Liver (tissue), 9 donors: ENCODE results near the gene SRXN1. TPM values are rescaled to one million over a fixed set of nuclear protein-coding genes. Genes with fewer than 3 reads are reported as not detected.

ENCODE experiments used
- DNase-seq: peaks from one replicate; pipeline ENCODE4 v3.0.0-alpha.2; 2017; ENCODE audit warnings: low spot score
- H3K27ac ChIP-seq, 2 donors: one replicate each; pipeline ENCODE4 v1.7.0; 2013; ENCODE audit warnings: inconsistent platforms in 2 of 2, low read length in 2 of 2, control low read depth in 1 of 2, low read depth in 1 of 2, mild to moderate bottlenecking in 1 of 2
- H3K27me3 ChIP-seq, 4 donors: one replicate each; pipeline versions ENCODE4 v1.6.1 to v1.7.0; 2013; ENCODE audit warnings: low read length in 3 of 4, inconsistent platforms in 1 of 4, mild to moderate bottlenecking in 1 of 4, moderate library complexity in 1 of 4; ENCODE audit not compliant: control insufficient read depth in 4 of 4, insufficient read depth in 4 of 4
- H3K36me3 ChIP-seq, 4 donors: one replicate each; pipeline versions ENCODE4 v1.6.1 to v1.7.0; 2013; ENCODE audit warnings: low read length in 3 of 4, mild to moderate bottlenecking in 3 of 4, low read depth in 1 of 4, moderate library complexity in 1 of 4; ENCODE audit not compliant: control insufficient read depth in 4 of 4, insufficient read depth in 3 of 4
- H3K4me1 ChIP-seq, 4 donors: one replicate each; pipeline versions ENCODE4 v1.6.1 to v1.7.0; 2013; ENCODE audit warnings: low read length in 3 of 4, mild to moderate bottlenecking in 3 of 4, moderate library complexity in 1 of 4; ENCODE audit not compliant: control insufficient read depth in 4 of 4, insufficient read depth in 4 of 4
- H3K4me3 ChIP-seq, 3 donors: one replicate each; pipeline versions ENCODE4 v1.6.1 to v1.7.0; 2013; ENCODE audit warnings: low read length in 3 of 3, control low read depth in 1 of 3, low read depth in 1 of 3, mild to moderate bottlenecking in 1 of 3
- H3K9ac ChIP-seq, 2 donors: one replicate each; pipeline ENCODE4 v1.7.0; 2013; ENCODE audit warnings: low read length in 2 of 2, mild to moderate bottlenecking in 2 of 2, moderate library complexity in 2 of 2, control low read depth in 1 of 2, low read depth in 1 of 2
- H3K9me3 ChIP-seq, 4 donors: one replicate each; pipeline versions ENCODE4 v1.6.1 to v1.7.0; 2013; ENCODE audit warnings: low read length in 3 of 4; ENCODE audit not compliant: control insufficient read depth in 4 of 4
- ATF3 ChIP-seq: IDR thresholded peaks from 2 replicates; pipeline ENCODE4 v1.6.1; 2016; ENCODE audit warnings: antibody characterized with exemption
- CTCF ChIP-seq: fragments of 150-350 bp; IDR thresholded peaks from 2 replicates; pipeline ENCODE4 v1.5.1; 2017; ENCODE audit warnings: improper control_type of control experiment, low read depth, low read length; ENCODE audit not compliant: missing input control
- EGR1 ChIP-seq, 2 donors: IDR thresholded peaks; 2 replicates each; pipeline ENCODE4 v1.6.1; 2016 to 2018; ENCODE audit warnings: antibody characterized with exemption in 2 of 2, low read depth in 2 of 2
- FOXA1 ChIP-seq: IDR thresholded peaks from 2 replicates; pipeline ENCODE4 v1.6.1; 2016; ENCODE audit warnings: antibody characterized with exemption
- FOXA2 ChIP-seq: IDR thresholded peaks from 2 replicates; pipeline ENCODE4 v1.6.1; 2016; ENCODE audit warnings: antibody characterized with exemption
- GABPA ChIP-seq, 2 donors: IDR thresholded peaks in 1 of 2; conservative IDR thresholded peaks in 1 of 2; 2 replicates each; pipeline ENCODE4 v1.6.1; 2016; ENCODE audit warnings: antibody characterized with exemption in 2 of 2, mild to moderate bottlenecking in 1 of 2, moderate library complexity in 1 of 2
- HNF4A ChIP-seq, 2 donors: conservative IDR thresholded peaks; 2 replicates each; pipeline ENCODE4 v1.6.1; 2016; ENCODE audit warnings: antibody characterized with exemption in 2 of 2, mild to moderate bottlenecking in 2 of 2
- HNF4G ChIP-seq: IDR thresholded peaks from 2 replicates; pipeline ENCODE4 v1.6.1; 2016; ENCODE audit warnings: antibody characterized with exemption
- JUND ChIP-seq, 2 donors: IDR thresholded peaks; 2 replicates each; pipeline ENCODE4 v1.6.1; 2016; ENCODE audit warnings: antibody characterized with exemption in 2 of 2
- MAX ChIP-seq: IDR thresholded peaks from 2 replicates; pipeline ENCODE4 v1.6.1; 2016; ENCODE audit warnings: antibody characterized with exemption
- NR2F2 ChIP-seq: IDR thresholded peaks from 2 replicates; pipeline ENCODE4 v1.6.1; 2016; ENCODE audit warnings: antibody characterized with exemption
- RAD21 ChIP-seq, 2 donors: IDR thresholded peaks; 2 replicates each; pipeline ENCODE4 v1.6.1; 2016; ENCODE audit warnings: antibody characterized with exemption in 2 of 2, mild to moderate bottlenecking in 2 of 2
- REST ChIP-seq: IDR thresholded peaks from 2 replicates; pipeline ENCODE4 v1.6.1; 2016; ENCODE audit warnings: antibody characterized with exemption, mild to moderate bottlenecking
- RXRA ChIP-seq, 2 donors: IDR thresholded peaks; 2 replicates each; pipeline ENCODE4 v1.6.1; 2017 to 2018; ENCODE audit warnings: antibody characterized with exemption in 2 of 2, mild to moderate bottlenecking in 1 of 2
- SP1 ChIP-seq: IDR thresholded peaks from 2 replicates; pipeline ENCODE4 v1.6.1; 2018; ENCODE audit warnings: antibody characterized with exemption, mild to moderate bottlenecking
- TAF1 ChIP-seq: conservative IDR thresholded peaks from 2 replicates; pipeline ENCODE4 v1.6.1; 2016; ENCODE audit warnings: antibody characterized with exemption, mild to moderate bottlenecking
- YY1 ChIP-seq: IDR thresholded peaks from 2 replicates; pipeline ENCODE4 v1.6.1; 2016; ENCODE audit warnings: antibody characterized with exemption, mild to moderate bottlenecking
- ZBTB33 ChIP-seq: IDR thresholded peaks from 2 replicates; pipeline ENCODE4 v1.6.1; 2016; ENCODE audit warnings: antibody characterized with exemption
- WGBS: extraction: QIAGEN DNeasy Blood & Tissue Kit; methylation state at CpG from one replicate; pipeline ENCODE4 v1.1.7; 2013; 5-methylcytosine and 5-hydroxymethylcytosine counted together
- polyA plus RNA-seq, 2 donors: library from polyadenylated mRNA; stranded (reverse) in 1 of 2; unstranded in 1 of 2; fragments of 200-250 nt in 1 of 2; fragments of >200 nt in 1 of 2; fragmentation: Nextera tagmentation in 1 of 2; extraction: Ambion mirVana in 1 of 2; gene quantifications; one replicate each; pipeline versions ENCODE4 v1.2.1 to v1.2.3, GENCODE V29; 2013 to 2015
- total RNA-seq, 2 donors: library from RNA; depleted of rRNA; stranded (reverse); fragments of >200 nt; gene quantifications; one replicate each; pipeline ENCODE4 v1.2.3, GENCODE V29; 2014
- donor health status: healthy.
- donor health status: healthy.
- donor health status: healthy.
- donor health status: healthy.
- donor health status: healthy.

The SRXN1 gene
- total and polyA plus RNA-seq, 4 donors, result 14.3 to 60.2 (median 24.8) TPM

- DNase-seq, result no peak
- TF ChIP-seq JUND (IDR thresholded peaks at IDR 0.05) (no peak), EGR1 (IDR thresholded peaks at IDR 0.05; ENCODE audit: low read depth in 2 of 2) (no peak), ZBTB33 (no peak), HNF4G (no peak), REST (no peak), YY1 (no peak), NR2F2 (no peak), ATF3 (no peak), FOXA1 (no peak), TAF1 (no peak), MAX (no peak), RXRA (IDR thresholded peaks at IDR 0.05) (no peak), RAD21 (IDR thresholded peaks at IDR 0.05) (no peak), GABPA (IDR thresholded peaks at IDR 0.05 in 1 of 2, conservative IDR thresholded peaks at IDR 0.05 in 1 of 2) (no peak), HNF4A (conservative IDR thresholded peaks at IDR 0.05) (no peak), FOXA2 (no peak), SP1 (no peak)
- Histone ChIP-seq H3K27me3 (peaks cover 0 to 10% (median 0%) of the 10 kb centered on the region in 4 donors), H3K4me3 (no peak overlapping the region), H3K9ac (no peak overlapping the region), H3K27ac (no peak overlapping the region), H3K9me3 (no peaks in the 10 kb centered on the region), H3K4me1 (no peaks in the 10 kb centered on the region), H3K36me3 (no peaks in the 10 kb centered on the region)
- 81% methylated on average over 1 of the region's 1 CpG for WGBS
Observed at GRCh38 chr20:692044-692443, 39.0 kb upstream of the SRXN1 start.

- Histone ChIP-seq H3K9me3 (no peaks in the 10 kb centered on the region), H3K4me3 (no peak overlapping the region), H3K36me3 (no peaks in the 10 kb centered on the region), H3K27ac (no peak overlapping the region), H3K27me3 (peaks cover 0 to 10% (median 0%) of the 10 kb centered on the region in 4 donors), H3K4me1 (no peaks in the 10 kb centered on the region), H3K9ac (no peak overlapping the region)
- 37% methylated on average over 1 of the region's 1 CpG for WGBS
- no peak for TF ChIP-seq EGR1 (IDR thresholded peaks at IDR 0.05; ENCODE audit: low read depth in 2 of 2)
- no peak for TF ChIP-seq RXRA (IDR thresholded peaks at IDR 0.05)
- no peak for TF ChIP-seq TAF1
- TF ChIP-seq FOXA1, result no peak
- no peak for TF ChIP-seq HNF4A (conservative IDR thresholded peaks at IDR 0.05)
- TF ChIP-seq HNF4G, result no peak
- no peak for TF ChIP-seq REST
- TF ChIP-seq JUND (IDR thresholded peaks at IDR 0.05), result no peak
- no peak for TF ChIP-seq CTCF
- no peak for TF ChIP-seq MAX
- no peak for TF ChIP-seq SP1
- no peak for TF ChIP-seq FOXA2
- TF ChIP-seq NR2F2, result no peak
- no peak for DNase-seq
Observed at GRCh38 chr20:689947-690346, 36.9 kb upstream of the SRXN1 start.
